KMS-11 (cell line): ENCODE results near the gene GPC1.

Source experiments
- H2AFZ ChIP-seq: fragments of 200-600 bp; sonication (generic); 2 replicates; pipeline ENCODE4 v1.6.1; 2016; ENCODE audit warnings: antibody characterized with exemption, mixed run types, low read depth
- H3K27ac ChIP-seq: fragments of 200-600 bp; sonication (generic); 2 replicates; pipeline ENCODE4 v1.6.1; 2016; ENCODE audit warnings: mild to moderate bottlenecking, mixed run types
- H3K27me3 ChIP-seq: fragments of 200-600 bp; sonication (generic); 2 replicates; pipeline ENCODE4 v1.6.1; 2017; ENCODE audit warnings: mild to moderate bottlenecking, low read depth, mixed run types, moderate library complexity; ENCODE audit not compliant: insufficient read depth
- H3K36me3 ChIP-seq: fragments of 200-600 bp; sonication (generic); 2 replicates; pipeline ENCODE4 v1.6.1; 2017; ENCODE audit warnings: mild to moderate bottlenecking, mixed run types; ENCODE audit not compliant: insufficient read depth
- H3K4me1 ChIP-seq: fragments of 200-600 bp; sonication (generic); 2 replicates; pipeline ENCODE4 v1.6.1; 2016; ENCODE audit warnings: mild to moderate bottlenecking, low read depth, mixed run types; ENCODE audit not compliant: poor library complexity, severe bottlenecking
- H3K4me2 ChIP-seq: fragments of 200-600 bp; sonication (generic); 2 replicates; pipeline ENCODE4 v1.7.0; 2016; ENCODE audit warnings: mild to moderate bottlenecking, mixed run types
- H3K4me3 ChIP-seq: fragments of 200-600 bp; sonication (generic); IDR thresholded peaks from 2 replicates; pipeline ENCODE4 v1.6.1; 2017; ENCODE audit warnings: low read depth, low read length, mixed read lengths; ENCODE audit not compliant: insufficient read depth
- H3K79me2 ChIP-seq: fragments of 200-600 bp; sonication (generic); 2 replicates; pipeline ENCODE4 v1.6.1; 2016; ENCODE audit warnings: low read depth, mixed run types; ENCODE audit not compliant: insufficient read depth
- H3K9ac ChIP-seq: fragments of 200-600 bp; sonication (generic); 2 replicates; pipeline ENCODE4 v1.6.1; 2016; ENCODE audit warnings: mild to moderate bottlenecking, mixed run types
- H4K20me1 ChIP-seq: fragments of 200-600 bp; sonication (generic); 2 replicates; pipeline ENCODE4 v1.6.1; 2016; ENCODE audit warnings: mild to moderate bottlenecking, mixed run types; ENCODE audit not compliant: insufficient read depth
- TF ChIP-seq, protein P1 (sequence below): fragments of 200-600 bp; sonication (generic); conservative IDR thresholded peaks from 2 replicates; pipeline ENCODE4 v1.6.1; 2017; ENCODE audit warnings: low read depth, mild to moderate bottlenecking, antibody characterized with exemption, low read length, moderate library complexity, mixed read lengths

The GPC1 gene

GRCh38 chr2:240464514-240465241 is 29.2 kb downstream of the GPC1 start:
- Histone ChIP-seq H3K4me2 (no peak overlapping the region), H3K27me3 (no peaks in the 10 kb centered on the region; the same call in 1 of the 2 replicates), H4K20me1 (no peaks in the 10 kb centered on the region), H3K9ac (no peak overlapping the region), H3K27ac (no peak overlapping the region), H2AFZ (no peak overlapping the region), H3K4me1 (no peaks in the 10 kb centered on the region), H3K79me2 (no peaks in the 10 kb centered on the region), H3K4me3 (no peak overlapping the region), H3K36me3 (no peaks in the 10 kb centered on the region)
- TF ChIP-seq, protein P1, sequence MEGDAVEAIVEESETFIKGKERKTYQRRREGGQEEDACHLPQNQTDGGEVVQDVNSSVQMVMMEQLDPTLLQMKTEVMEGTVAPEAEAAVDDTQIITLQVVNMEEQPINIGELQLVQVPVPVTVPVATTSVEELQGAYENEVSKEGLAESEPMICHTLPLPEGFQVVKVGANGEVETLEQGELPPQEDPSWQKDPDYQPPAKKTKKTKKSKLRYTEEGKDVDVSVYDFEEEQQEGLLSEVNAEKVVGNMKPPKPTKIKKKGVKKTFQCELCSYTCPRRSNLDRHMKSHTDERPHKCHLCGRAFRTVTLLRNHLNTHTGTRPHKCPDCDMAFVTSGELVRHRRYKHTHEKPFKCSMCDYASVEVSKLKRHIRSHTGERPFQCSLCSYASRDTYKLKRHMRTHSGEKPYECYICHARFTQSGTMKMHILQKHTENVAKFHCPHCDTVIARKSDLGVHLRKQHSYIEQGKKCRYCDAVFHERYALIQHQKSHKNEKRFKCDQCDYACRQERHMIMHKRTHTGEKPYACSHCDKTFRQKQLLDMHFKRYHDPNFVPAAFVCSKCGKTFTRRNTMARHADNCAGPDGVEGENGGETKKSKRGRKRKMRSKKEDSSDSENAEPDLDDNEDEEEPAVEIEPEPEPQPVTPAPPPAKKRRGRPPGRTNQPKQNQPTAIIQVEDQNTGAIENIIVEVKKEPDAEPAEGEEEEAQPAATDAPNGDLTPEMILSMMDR: no peak

GRCh38 chr2:240465268-240465764 is 29.9 kb downstream of the GPC1 start:
- H3K4me2 ChIP-seq: no peak overlapping the region
- no peak overlapping the region for H3K9ac ChIP-seq
- TF ChIP-seq, protein P1: no peak
- H3K27ac ChIP-seq: no peak overlapping the region
- no peaks in the 10 kb centered on the region for H4K20me1 ChIP-seq
- H3K36me3 ChIP-seq: no peaks in the 10 kb centered on the region
- H3K27me3 ChIP-seq: no peaks in the 10 kb centered on the region
- no peak overlapping the region for H3K4me3 ChIP-seq
- no peaks in the 10 kb centered on the region for H3K79me2 ChIP-seq
- H2AFZ ChIP-seq: no peak overlapping the region
- H3K4me1 ChIP-seq: no peaks in the 10 kb centered on the region

DNA sequence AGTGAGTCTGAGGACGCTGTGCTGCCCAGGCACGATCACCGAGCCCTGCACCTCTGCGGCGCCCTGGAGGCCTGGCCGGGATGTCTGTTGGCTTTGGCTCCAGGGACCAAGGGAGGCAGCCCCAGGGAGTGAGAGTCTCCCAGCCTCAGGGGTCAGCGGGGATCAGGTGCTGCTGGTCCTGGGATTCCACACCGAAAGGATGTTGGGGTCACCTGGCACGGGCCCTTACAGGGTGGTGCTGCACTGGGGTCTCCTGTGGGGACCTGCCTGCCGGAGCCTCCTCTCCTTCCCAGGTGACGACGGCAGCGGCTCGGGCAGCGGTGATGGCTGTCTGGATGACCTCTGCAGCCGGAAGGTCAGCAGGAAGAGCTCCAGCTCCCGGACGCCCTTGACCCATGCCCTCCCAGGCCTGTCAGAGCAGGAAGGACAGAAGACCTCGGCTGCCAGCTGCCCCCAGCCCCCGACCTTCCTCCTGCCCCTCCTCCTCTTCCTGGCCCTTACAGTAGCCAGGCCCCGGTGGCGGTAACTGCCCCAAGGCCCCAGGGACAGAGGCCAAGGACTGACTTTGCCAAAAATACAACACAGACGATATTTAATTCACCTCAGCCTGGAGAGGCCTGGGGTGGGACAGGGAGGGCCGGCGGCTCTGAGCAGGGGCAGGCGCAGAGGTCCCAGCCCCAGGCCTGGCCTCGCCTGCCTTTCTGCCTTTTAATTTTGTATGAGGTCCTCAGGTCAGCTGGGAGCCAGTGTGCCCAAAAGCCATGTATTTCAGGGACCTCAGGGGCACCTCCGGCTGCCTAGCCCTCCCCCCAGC is 30.5 kb downstream of the GPC1 start:
- no peaks in the 10 kb centered on the region for H4K20me1 ChIP-seq
- no peaks in the 10 kb centered on the region for H3K4me1 ChIP-seq
- H3K27me3 ChIP-seq: no peaks in the 10 kb centered on the region
- H3K36me3 ChIP-seq: no peaks in the 10 kb centered on the region
- H2AFZ ChIP-seq: no peak overlapping the region
- H3K27ac ChIP-seq: no peak overlapping the region
- TF ChIP-seq, protein P1: no peak
- H3K4me2 ChIP-seq: no peak overlapping the region
- no peak overlapping the region for H3K4me3 ChIP-seq
- no peak overlapping the region for H3K9ac ChIP-seq
- H3K79me2 ChIP-seq: no peaks in the 10 kb centered on the region

GRCh38 chr2:240466579-240467148 is 31.2 kb downstream of the GPC1 start:
- TF ChIP-seq, protein P1: no peak
- Histone ChIP-seq H3K9ac (no peak overlapping the region), H3K79me2 (no peaks in the 10 kb centered on the region), H4K20me1 (no peaks in the 10 kb centered on the region), H3K4me2 (no peak overlapping the region), H3K4me1 (no peaks in the 10 kb centered on the region), H2AFZ (no peak overlapping the region), H3K27me3 (no peaks in the 10 kb centered on the region), H3K27ac (no peak overlapping the region), H3K36me3 (no peaks in the 10 kb centered on the region), H3K4me3 (no peak overlapping the region)
